HG02938 (cell line): Measurements from ENCODE around the gene NFASC.

Source experiments
- ATAC-seq: cut with Tn5 transposase; IDR thresholded peaks from one replicate; pipeline ENCODE4 v1.9.1; 2021; ENCODE audit warnings: mild to moderate bottlenecking, moderate library complexity; ENCODE audit not compliant: unreplicated experiment

NFASC gene

GRCh38 chr1:204870160-204870912 lies at the start of gene NFASC:
NFASC (plus strand) TSS chr1:204870862; CDS start chr1:204944316, 73,454 bp downstream.
- ATAC-seq = no peak

GRCh38 chr1:204821476-204821875 lies 49.2 kb upstream of the NFASC start:
- no peak for ATAC-seq

GRCh38 chr1:204821924-204822323 lies 48.7 kb upstream of the NFASC start:
- no peak for ATAC-seq

- ATAC-seq = no peak
Observed at GRCh38 chr1:204826970-204827369, 43.7 kb upstream of the NFASC start.

- ATAC-seq = no peak
Observed at GRCh38 chr1:204828352-204828850, 42.3 kb upstream of the NFASC start.

- ATAC-seq = no peak
Observed at GRCh38 chr1:204829133-204829825, 41.4 kb upstream of the NFASC start.

GRCh38 chr1:204830747-204831146 lies 39.9 kb upstream of the NFASC start:
- no peak for ATAC-seq

GRCh38 chr1:204831186-204831585 lies 39.5 kb upstream of the NFASC start:
- ATAC-seq = no peak

- no peak for ATAC-seq
Observed at GRCh38 chr1:204834336-204834735, 36.3 kb upstream of the NFASC start.

GRCh38 chr1:204834752-204835151 lies 35.9 kb upstream of the NFASC start:
- no peak for ATAC-seq

- no peak for ATAC-seq
Observed at GRCh38 chr1:204835737-204836136, 34.9 kb upstream of the NFASC start.

GRCh38 chr1:204836856-204837255 lies 33.8 kb upstream of the NFASC start:
- ATAC-seq = no peak

- no peak for ATAC-seq
Observed at GRCh38 chr1:204837440-204838084, 33.1 kb upstream of the NFASC start.

GRCh38 chr1:204841316-204841715 lies 29.3 kb upstream of the NFASC start:
- ATAC-seq = no peak

- no peak for ATAC-seq
Observed at GRCh38 chr1:204841798-204842197, 28.9 kb upstream of the NFASC start.

- ATAC-seq = no peak
Observed at GRCh38 chr1:204842369-204842768, 28.3 kb upstream of the NFASC start.

GRCh38 chr1:204842892-204843291 lies 27.8 kb upstream of the NFASC start:
- ATAC-seq = no peak

GRCh38 chr1:204846546-204846945 lies 24.1 kb upstream of the NFASC start:
- ATAC-seq = no peak

- ATAC-seq = no peak
Observed at GRCh38 chr1:204848579-204848978, 22.1 kb upstream of the NFASC start.

- ATAC-seq = no peak
Observed at GRCh38 chr1:204852854-204853253, 17.8 kb upstream of the NFASC start.

GRCh38 chr1:204853436-204853835 lies 17.2 kb upstream of the NFASC start:
- ATAC-seq = no peak

- ATAC-seq = no peak
Observed at GRCh38 chr1:204854286-204854685, 16.4 kb upstream of the NFASC start.
